Hepatocyte (in vitro differentiated cells): Measurements from ENCODE around the gene ATG4D.

Experiments used
- EZH2 ChIP-seq: fragments of 200-600 bp; sonication (generic); IDR thresholded peaks from 2 replicates; pipeline ENCODE4 v1.6.1; 2016; ENCODE audit warnings: antibody characterized with exemption, mild to moderate bottlenecking, borderline replicate concordance
- TF ChIP-seq, protein P1 (sequence below): fragments of 200-600 bp; sonication (generic); IDR thresholded peaks from 2 replicates; pipeline ENCODE4 v1.5.1; 2016; ENCODE audit warnings: antibody characterized with exemption, mild to moderate bottlenecking; ENCODE audit not compliant: poor library complexity

DNA sequence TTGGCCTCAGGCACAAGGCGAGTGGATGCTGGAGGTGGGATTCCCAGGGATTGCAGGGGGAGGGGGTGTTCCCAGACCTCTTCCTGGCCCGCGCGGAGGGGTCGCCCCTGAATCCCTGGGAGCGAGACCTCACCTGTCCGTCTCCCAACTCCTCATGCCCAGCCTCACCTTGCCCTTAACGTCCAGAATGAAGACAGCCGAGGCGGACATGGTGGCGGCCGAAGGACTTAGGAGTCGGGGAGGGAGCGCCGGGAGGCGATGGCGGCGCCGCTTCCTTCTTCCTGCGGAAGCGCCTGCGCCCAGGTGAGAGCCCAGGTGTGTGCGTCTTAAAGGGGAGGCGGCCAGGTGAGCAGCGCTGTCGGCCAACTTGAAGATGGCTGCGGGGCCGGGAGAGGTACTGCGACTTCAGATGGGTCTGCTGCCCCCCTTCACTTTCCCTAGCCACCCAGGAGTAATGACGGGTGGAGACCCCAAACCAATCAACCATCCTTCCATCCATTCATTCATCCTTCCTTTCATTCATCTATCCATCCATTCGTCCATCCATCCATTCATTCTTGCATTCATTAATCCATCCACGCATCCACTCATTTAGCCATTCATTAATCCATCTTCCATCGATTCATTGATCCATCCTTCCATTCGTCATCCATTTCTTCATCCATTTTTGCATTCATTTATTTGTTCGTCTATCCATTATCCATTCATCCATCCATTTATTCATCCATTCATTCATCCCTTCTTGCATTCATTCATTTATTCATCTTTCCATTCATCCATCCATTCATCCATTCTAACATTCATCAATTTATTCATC lies 43.5 kb downstream of the ATG4D start, which contains the start of gene AP1M2:
- TF ChIP-seq, protein P1, sequence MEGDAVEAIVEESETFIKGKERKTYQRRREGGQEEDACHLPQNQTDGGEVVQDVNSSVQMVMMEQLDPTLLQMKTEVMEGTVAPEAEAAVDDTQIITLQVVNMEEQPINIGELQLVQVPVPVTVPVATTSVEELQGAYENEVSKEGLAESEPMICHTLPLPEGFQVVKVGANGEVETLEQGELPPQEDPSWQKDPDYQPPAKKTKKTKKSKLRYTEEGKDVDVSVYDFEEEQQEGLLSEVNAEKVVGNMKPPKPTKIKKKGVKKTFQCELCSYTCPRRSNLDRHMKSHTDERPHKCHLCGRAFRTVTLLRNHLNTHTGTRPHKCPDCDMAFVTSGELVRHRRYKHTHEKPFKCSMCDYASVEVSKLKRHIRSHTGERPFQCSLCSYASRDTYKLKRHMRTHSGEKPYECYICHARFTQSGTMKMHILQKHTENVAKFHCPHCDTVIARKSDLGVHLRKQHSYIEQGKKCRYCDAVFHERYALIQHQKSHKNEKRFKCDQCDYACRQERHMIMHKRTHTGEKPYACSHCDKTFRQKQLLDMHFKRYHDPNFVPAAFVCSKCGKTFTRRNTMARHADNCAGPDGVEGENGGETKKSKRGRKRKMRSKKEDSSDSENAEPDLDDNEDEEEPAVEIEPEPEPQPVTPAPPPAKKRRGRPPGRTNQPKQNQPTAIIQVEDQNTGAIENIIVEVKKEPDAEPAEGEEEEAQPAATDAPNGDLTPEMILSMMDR = no peak
- TF ChIP-seq EZH2 = no peak
